Measurements from ENCODE around the gene PADI3.

PADI3 gene

GRCh38 chr1:17328855-17329254 lies 80.0 kb downstream of the PADI3 start:
- no peak for DNase-seq (ENCODE audit: low read depth, low spot score)

GRCh38 chr1:17329610-17330009 lies 80.7 kb downstream of the PADI3 start:
- no peak for DNase-seq (ENCODE audit: low read depth, low spot score)
- TF ChIP-seq EZH2 (IDR thresholded peaks at IDR 0.05) (no peak), FOXP2 (optimal IDR thresholded peaks at IDR 0.05; ENCODE audit: control extremely low read depth, extremely low read length, insufficient read depth) (no peak), POLR2AphosphoS5 (IDR thresholded peaks at IDR 0.05; ENCODE audit: borderline replicate concordance, low read depth, low read length) (no peak)
- H3K27ac ChIP-seq, result no peak overlapping the region
- H3K9ac ChIP-seq (ENCODE audit: insufficient read length), result no peak overlapping the region
- H3K9me3 ChIP-seq (ENCODE audit: low read depth, low read length), result no peaks in the 10 kb centered on the region
- H3K36me3 ChIP-seq (ENCODE audit: insufficient read depth, low read length), result no peaks in the 10 kb centered on the region
- no peak overlapping the region for H3K4me3 ChIP-seq

More at GRCh38 chr1:17328855-17329254, 80.0 kb downstream of the PADI3 start:
- Histone ChIP-seq H3K36me3 (ENCODE audit: insufficient read depth, low read length) (no peaks in the 10 kb centered on the region), H3K27ac (no peak overlapping the region), H3K9ac (ENCODE audit: insufficient read length) (no peak overlapping the region), H3K9me3 (ENCODE audit: low read depth, low read length) (no peaks in the 10 kb centered on the region), H3K4me3 (no peak overlapping the region)
- TF ChIP-seq FOXP2 (optimal IDR thresholded peaks at IDR 0.05; ENCODE audit: control extremely low read depth, extremely low read length, insufficient read depth) (no peak), EZH2 (IDR thresholded peaks at IDR 0.05) (no peak), POLR2AphosphoS5 (IDR thresholded peaks at IDR 0.05; ENCODE audit: borderline replicate concordance, low read depth, low read length) (no peak)

GRCh38 chr1:17330856-17331255 lies 82.0 kb downstream of the PADI3 start:
- H3K36me3 ChIP-seq (ENCODE audit: insufficient read depth, low read length), result no peaks in the 10 kb centered on the region
- no peak overlapping the region for H3K9ac ChIP-seq (ENCODE audit: insufficient read length)
- H3K9me3 ChIP-seq (ENCODE audit: low read depth, low read length), result no peaks in the 10 kb centered on the region
- TF ChIP-seq FOXP2 (optimal IDR thresholded peaks at IDR 0.05; ENCODE audit: control extremely low read depth, extremely low read length, insufficient read depth) (no peak), EZH2 (IDR thresholded peaks at IDR 0.05) (no peak), POLR2AphosphoS5 (IDR thresholded peaks at IDR 0.05; ENCODE audit: borderline replicate concordance, low read depth, low read length) (no peak)
- no peak overlapping the region for H3K4me3 ChIP-seq
- DNase-seq (ENCODE audit: low read depth, low spot score), result no peak
- no peak overlapping the region for H3K27ac ChIP-seq

GRCh38 chr1:17333081-17333480 lies 84.2 kb downstream of the PADI3 start:
- no peaks in the 10 kb centered on the region for H3K36me3 ChIP-seq (ENCODE audit: insufficient read depth, low read length)
- no peaks in the 10 kb centered on the region for H3K9me3 ChIP-seq (ENCODE audit: low read depth, low read length)
- no peak overlapping the region for H3K27ac ChIP-seq
- no peak overlapping the region for H3K4me3 ChIP-seq
- DNase-seq (ENCODE audit: low read depth, low spot score), result no peak
- H3K9ac ChIP-seq (ENCODE audit: insufficient read length), result no peak overlapping the region
- TF ChIP-seq FOXP2 (optimal IDR thresholded peaks at IDR 0.05; ENCODE audit: control extremely low read depth, extremely low read length, insufficient read depth) (no peak), POLR2AphosphoS5 (IDR thresholded peaks at IDR 0.05; ENCODE audit: borderline replicate concordance, low read depth, low read length) (no peak), EZH2 (IDR thresholded peaks at IDR 0.05) (no peak)
